Measurements from ENCODE around the gene CCDC57.

CCDC57 gene

DNA sequence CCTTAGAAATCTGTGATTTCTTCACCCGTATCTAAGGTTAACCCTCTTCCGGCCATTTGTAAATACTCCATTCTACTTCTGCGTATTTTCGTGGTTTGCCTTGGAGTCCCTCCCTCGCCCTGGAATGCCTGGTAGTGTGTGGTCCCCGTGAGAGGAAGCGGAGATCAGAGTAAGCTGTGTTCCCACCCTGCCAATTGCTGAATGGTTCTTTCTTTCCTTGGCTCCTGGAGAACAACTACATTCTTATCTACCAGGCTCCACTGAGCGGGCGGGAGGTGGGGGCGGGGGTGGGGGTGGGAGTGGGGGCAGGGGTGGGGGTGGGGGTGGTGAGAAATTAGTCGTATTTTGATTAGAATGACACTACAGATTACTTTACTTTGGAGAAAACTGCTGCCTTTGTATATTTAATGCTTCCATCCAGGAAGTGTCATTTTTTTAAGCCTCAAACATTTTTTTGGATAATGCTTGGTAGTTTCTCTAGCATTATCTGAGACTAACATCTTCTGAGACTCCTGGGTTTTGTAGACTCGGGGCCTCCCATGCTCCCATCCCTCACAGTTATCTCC, 93.7 kb downstream of the CCDC57 start:
- DNase-seq: no peak

- DNase-seq: no peak
These were observed 94.4 kb downstream of the CCDC57 start for GRCh38 chr17:82118168-82118814.

- no peak for DNase-seq
These were observed 95.2 kb downstream of the CCDC57 start for GRCh38 chr17:82117139-82118090.

- DNase-seq: no peak
These were observed 96.4 kb downstream of the CCDC57 start for GRCh38 chr17:82116246-82116645.

DNA sequence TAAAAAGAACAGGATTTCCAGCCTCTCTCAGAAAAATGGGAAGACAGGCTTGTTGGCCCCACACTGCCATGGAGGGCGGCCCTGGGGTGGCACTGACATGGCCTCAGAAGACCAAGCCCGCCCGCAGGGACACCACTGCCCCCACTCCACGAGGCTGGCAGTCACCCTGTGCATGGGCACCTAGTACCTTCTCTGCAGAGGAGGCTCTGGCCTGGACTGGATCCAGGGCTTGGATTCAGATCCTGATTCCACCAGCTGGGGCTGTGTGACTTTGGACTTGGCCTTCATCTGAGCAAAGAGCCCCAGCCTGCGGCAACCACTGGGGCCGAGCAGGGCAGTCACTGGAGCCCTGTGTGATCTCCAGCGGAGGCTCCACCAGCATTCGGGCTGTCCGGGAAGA, 97.8 kb downstream of the CCDC57 start:
- DNase-seq: no peak

GRCh38 chr17:82114447-82114846, 98.2 kb downstream of the CCDC57 start:
- no peak for DNase-seq

GRCh38 chr17:82113941-82114340, 98.7 kb downstream of the CCDC57 start:
- DNase-seq: no peak

DNA sequence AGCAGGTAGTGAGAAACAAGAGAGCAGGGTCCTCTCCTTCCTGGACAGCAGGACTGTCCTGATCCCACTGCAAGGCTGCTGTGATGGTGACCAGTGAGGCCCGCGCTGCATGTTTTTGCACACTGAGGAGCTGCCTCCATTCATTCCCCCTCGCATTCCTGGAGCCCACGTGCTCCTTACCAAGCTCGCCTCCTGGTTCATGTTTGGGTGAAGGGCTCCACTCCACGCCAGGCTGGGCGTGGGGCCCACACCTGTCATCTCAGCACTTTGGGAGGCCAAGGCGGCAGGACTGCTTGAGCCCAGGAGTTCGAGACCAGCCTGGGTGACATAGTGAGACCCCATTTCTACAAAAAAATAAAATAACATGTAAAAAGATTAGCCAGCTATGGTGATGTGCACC, 99.2 kb downstream of the CCDC57 start:
- no peak for DNase-seq

- no peak for DNase-seq
These were observed 99.7 kb downstream of the CCDC57 start for GRCh38 chr17:82112914-82113311.

DNA sequence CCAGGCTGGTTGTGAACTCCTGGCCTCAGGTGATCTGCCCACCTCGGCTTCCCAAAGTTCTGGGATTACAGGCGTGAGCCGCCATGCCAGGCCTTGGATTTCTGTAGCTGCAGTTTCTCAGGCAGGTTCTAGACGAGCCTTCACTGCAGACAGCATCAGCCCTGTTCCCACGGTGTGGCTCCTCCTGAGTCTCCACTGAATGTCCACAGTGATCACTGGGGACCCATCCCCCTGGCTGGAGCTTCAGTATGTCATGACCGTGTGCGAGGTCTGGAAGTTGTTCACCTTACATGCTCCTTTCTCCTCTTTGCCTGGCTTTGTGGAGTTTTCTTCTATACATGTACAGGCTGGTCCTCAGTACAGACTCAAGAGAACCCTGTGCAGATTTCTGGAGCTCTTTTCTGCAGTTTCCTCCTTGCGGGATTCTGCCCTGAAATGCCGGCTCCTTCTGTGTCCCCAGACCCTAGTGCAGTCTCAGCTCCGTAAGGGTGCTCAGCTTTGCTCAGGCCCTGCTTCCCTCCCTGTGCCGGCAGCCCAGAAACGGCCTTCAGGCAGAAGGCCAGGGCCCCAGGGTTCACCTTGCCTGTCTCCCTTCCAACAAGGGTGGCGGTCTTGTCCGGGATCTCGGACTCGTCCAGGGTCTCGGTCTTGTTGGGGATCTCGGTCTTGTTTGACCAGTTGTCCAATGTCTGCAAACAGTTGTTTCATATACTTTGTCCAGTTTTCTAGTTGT, 100.3 kb downstream of the CCDC57 start:
- DNase-seq: no peak

- no peak for DNase-seq
These were observed 102.3 kb downstream of the CCDC57 start for GRCh38 chr17:82110298-82110697.

GRCh38 chr17:82108961-82109475, 103.6 kb downstream of the CCDC57 start:
- no peak for DNase-seq

- DNase-seq: no peak
These were observed 104.1 kb downstream of the CCDC57 start for GRCh38 chr17:82108496-82108945.

DNA sequence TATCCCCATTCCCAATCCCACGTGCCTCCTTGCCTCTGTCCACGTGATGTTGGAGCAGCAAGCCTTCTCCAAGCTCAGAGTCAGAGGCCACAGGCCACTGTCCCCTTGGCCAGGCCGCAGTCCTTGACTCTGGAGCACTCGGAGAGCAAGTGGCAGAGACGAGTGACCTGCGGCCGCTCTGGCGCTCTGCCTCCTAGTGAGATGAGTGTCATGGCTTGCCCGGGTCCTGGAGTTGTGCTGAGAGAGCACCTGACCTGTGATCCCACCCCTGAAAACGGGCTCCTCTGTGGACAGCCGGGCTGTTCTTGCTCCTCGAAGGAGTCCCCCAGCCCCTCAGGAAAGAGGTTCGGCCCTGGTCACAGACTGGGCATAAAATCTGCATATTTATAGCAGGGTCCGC, 104.6 kb downstream of the CCDC57 start:
- no peak for DNase-seq

DNA sequence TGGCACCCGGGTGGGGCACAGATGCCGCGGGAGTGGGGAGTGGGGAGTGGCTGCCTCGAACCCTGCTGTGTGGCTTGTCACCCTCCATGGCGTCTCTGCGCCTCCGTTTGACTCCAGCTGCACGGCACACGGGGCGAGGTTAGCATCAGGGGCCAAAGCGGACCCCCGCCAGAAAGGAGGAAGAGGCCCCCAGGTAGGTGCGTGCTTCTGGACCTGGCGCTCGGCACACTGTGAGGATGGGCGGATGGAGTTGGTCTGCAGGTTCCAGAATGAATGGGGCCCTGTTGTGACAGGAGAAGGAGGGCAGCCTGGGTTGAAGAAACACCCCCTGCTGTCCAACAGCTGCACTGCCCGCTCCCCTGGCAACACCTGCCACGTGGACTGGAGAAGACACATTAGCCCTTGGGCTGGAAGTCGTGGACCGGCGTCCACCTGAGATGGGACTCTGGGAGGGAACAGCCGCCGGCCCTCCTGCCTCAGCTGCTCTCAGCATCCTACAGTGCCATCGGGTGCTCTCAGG, 105.2 kb downstream of the CCDC57 start:
- peak; percentile 30 for DNase-seq

DNA sequence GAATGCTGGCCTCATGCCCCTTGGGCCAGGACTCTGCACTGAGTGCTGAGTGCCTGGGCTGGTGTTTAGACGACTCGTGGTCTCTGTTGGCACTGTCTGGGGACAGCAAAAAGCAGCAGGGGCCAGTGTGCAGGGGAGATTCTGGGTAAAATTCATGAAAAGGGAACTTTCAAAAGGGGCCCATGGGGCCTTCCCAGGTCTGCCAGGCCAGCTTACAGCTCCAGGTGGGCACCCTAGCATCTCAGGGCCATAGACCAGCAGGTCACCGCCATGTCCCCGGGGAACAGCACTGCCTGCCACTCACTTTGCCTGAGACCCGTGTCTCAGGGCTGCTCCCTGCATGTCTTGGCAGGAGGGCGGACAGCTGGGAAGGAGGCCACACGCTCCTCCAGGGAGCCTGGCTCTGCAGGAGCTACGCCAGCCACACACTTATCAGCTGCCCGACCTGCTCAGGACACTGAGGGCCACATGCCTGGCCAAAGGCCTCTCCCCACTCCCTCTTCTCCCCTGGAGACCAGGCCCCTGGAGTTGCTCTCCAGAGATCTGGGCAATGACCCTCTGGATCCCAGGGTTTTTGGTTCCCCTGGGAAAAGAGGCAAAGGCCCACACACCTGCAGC, 105.8 kb downstream of the CCDC57 start:
- DNase-seq: no peak

GRCh38 chr17:82105882-82106687, 106.6 kb downstream of the CCDC57 start:
- peak; percentile 96 for DNase-seq

DNA sequence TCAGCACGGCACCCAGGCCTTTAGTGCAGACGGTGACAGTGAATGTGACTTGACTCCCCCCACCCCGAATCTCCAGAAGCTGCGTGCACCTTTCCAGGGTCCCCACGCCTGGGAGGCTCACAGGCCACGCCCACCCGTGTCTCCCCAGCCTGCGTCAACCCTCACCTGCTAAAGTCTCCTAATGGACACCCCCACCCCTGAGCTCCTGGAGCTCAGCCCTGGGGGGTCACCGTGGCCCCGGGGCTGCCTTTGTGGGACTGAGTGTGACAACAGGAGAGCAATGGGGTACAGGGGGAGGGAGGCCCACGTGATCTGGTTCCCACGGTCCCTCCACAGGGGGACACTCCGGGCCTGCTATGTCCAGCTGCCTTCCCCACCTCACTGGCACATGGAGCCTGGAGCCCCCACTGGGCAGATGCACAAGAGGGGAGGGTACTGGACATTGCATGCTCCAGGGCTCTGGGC, 107.2 kb downstream of the CCDC57 start:
- DNase-seq: no peak

GRCh38 chr17:82104797-82105416, 107.7 kb downstream of the CCDC57 start:
- no peak for DNase-seq
